Panc1 (cell line): ENCODE data around the gene TXNDC11.

Experiments used
- POLR2AphosphoS5 ChIP-seq: IDR thresholded peaks from 2 replicates; pipeline ENCODE4 v1.6.1; 2012; ENCODE audit warnings: mild to moderate bottlenecking, low read depth, low read length, moderate library complexity
- SIN3A ChIP-seq: IDR thresholded peaks from 2 replicates; pipeline ENCODE4 v1.6.1; 2012; ENCODE audit warnings: low read depth, mild to moderate bottlenecking, low read length, moderate library complexity, borderline replicate concordance; ENCODE audit not compliant: insufficient read depth
- TCF7L2 ChIP-seq: IDR thresholded peaks from 2 replicates; pipeline ENCODE4 v1.6.1; 2011; ENCODE audit warnings: mild to moderate bottlenecking, low read depth, low read length, inconsistent platforms
- TF ChIP-seq, protein P1 (sequence below): fragments of 450-650 bp; IDR thresholded peaks from 2 replicates; pipeline ENCODE4 v1.5.1; 2017; ENCODE audit warnings: mild to moderate bottlenecking
- TF ChIP-seq, protein P2 (sequence below), 2 experiments: IDR thresholded peaks; 2 replicates each; pipeline ENCODE4 v1.6.1; 2011 to 2012; ENCODE audit warnings: low read depth in 2 of 2, control low read depth in 1 of 2, low read length in 1 of 2, mild to moderate bottlenecking in 1 of 2, moderate library complexity in 1 of 2; ENCODE audit not compliant: insufficient read depth in 1 of 2

DNA sequence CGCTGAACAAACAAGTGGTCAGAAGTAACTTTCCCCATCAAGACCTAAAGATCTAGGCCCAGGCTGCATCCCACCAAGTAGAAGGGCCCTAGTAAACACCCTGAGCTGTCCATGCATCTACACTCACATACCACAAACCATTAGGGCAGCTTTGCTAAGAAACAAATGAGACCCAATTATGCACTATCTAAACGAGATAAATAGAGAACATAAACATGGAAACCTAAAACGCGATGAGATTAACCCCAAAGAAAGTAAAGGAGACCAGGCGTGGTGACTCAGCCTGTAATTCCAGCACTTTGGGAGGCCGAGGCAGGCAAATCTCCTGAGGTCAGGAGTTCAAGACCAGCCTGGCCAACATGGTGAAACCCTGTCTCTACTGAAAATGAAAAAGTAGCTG, 5.8 kb downstream of the TXNDC11 start:
- no peak for TF ChIP-seq POLR2AphosphoS5
- TF ChIP-seq, protein P1, sequence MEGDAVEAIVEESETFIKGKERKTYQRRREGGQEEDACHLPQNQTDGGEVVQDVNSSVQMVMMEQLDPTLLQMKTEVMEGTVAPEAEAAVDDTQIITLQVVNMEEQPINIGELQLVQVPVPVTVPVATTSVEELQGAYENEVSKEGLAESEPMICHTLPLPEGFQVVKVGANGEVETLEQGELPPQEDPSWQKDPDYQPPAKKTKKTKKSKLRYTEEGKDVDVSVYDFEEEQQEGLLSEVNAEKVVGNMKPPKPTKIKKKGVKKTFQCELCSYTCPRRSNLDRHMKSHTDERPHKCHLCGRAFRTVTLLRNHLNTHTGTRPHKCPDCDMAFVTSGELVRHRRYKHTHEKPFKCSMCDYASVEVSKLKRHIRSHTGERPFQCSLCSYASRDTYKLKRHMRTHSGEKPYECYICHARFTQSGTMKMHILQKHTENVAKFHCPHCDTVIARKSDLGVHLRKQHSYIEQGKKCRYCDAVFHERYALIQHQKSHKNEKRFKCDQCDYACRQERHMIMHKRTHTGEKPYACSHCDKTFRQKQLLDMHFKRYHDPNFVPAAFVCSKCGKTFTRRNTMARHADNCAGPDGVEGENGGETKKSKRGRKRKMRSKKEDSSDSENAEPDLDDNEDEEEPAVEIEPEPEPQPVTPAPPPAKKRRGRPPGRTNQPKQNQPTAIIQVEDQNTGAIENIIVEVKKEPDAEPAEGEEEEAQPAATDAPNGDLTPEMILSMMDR = no peak
- TF ChIP-seq, protein P2, sequence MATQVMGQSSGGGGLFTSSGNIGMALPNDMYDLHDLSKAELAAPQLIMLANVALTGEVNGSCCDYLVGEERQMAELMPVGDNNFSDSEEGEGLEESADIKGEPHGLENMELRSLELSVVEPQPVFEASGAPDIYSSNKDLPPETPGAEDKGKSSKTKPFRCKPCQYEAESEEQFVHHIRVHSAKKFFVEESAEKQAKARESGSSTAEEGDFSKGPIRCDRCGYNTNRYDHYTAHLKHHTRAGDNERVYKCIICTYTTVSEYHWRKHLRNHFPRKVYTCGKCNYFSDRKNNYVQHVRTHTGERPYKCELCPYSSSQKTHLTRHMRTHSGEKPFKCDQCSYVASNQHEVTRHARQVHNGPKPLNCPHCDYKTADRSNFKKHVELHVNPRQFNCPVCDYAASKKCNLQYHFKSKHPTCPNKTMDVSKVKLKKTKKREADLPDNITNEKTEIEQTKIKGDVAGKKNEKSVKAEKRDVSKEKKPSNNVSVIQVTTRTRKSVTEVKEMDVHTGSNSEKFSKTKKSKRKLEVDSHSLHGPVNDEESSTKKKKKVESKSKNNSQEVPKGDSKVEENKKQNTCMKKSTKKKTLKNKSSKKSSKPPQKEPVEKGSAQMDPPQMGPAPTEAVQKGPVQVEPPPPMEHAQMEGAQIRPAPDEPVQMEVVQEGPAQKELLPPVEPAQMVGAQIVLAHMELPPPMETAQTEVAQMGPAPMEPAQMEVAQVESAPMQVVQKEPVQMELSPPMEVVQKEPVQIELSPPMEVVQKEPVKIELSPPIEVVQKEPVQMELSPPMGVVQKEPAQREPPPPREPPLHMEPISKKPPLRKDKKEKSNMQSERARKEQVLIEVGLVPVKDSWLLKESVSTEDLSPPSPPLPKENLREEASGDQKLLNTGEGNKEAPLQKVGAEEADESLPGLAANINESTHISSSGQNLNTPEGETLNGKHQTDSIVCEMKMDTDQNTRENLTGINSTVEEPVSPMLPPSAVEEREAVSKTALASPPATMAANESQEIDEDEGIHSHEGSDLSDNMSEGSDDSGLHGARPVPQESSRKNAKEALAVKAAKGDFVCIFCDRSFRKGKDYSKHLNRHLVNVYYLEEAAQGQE (IDR thresholded peaks at IDR 0.05; ENCODE audit: insufficient read depth in 1 of 2, low read depth in 2 of 2, low read length in 1 of 2) = no peak
- TF ChIP-seq SIN3A = no peak
- no peak for TF ChIP-seq TCF7L2
